Neural cell (in vitro differentiated cells): ENCODE data around the gene UTRN. TPM values are rescaled to one million over a fixed set of nuclear protein-coding genes. Genes with fewer than 3 reads are reported as not detected.

Experiments used
- H2AFZ ChIP-seq: fragments of 200-600, 300-800 bp; sonication (generic), shearing (Covaris generic); 2 replicates; pipeline ENCODE4 v1.6.0; 2014; ENCODE audit warnings: low read depth, mild to moderate bottlenecking, antibody characterized with exemption, low read length, moderate library complexity
- H3F3A ChIP-seq: fragments of 200-600 bp; shearing (Covaris generic); 2 replicates; pipeline ENCODE4 v1.6.1; 2016; ENCODE audit warnings: mild to moderate bottlenecking, moderate library complexity, mixed read lengths, antibody characterized with exemption, low read length; ENCODE audit not compliant: insufficient read depth, poor library complexity, severe bottlenecking
- H3K27ac ChIP-seq: fragments of 200-600, 300-800 bp; sonication (generic), shearing (Covaris generic); 2 replicates; pipeline ENCODE4 v1.5.1; 2014; ENCODE audit warnings: mild to moderate bottlenecking, low read length, moderate library complexity
- H3K27me3 ChIP-seq: fragments of 300-800, 200-600 bp; sonication (generic), shearing (Covaris generic); 2 replicates; pipeline ENCODE4 v1.6.0; 2014; ENCODE audit warnings: mild to moderate bottlenecking, low read depth, low read length, moderate library complexity; ENCODE audit not compliant: insufficient read depth
- H3K36me3 ChIP-seq: fragments of 300-800, 200-600 bp; sonication (generic), shearing (Covaris generic); 2 replicates; pipeline ENCODE4 v1.5.1; 2014; ENCODE audit warnings: mild to moderate bottlenecking, antibody characterized with exemption, low read length, moderate library complexity; ENCODE audit not compliant: insufficient read depth
- H3K4me2 ChIP-seq: fragments of 300-800, 200-600 bp; sonication (generic), shearing (Covaris generic); 2 replicates; pipeline ENCODE4 v1.6.0; 2014; ENCODE audit warnings: mild to moderate bottlenecking, low read length
- H3K4me3 ChIP-seq: fragments of 300-800, 200-600 bp; sonication (generic), shearing (Covaris generic); 2 replicates; pipeline ENCODE4 v1.5.1; 2014; ENCODE audit warnings: mild to moderate bottlenecking, low read length, moderate library complexity
- H3K79me2 ChIP-seq: fragments of 200-600 bp; shearing (Covaris generic); replicated peaks from 2 replicates; pipeline ENCODE4 v1.6.0; 2014; ENCODE audit warnings: mild to moderate bottlenecking, low read length, moderate library complexity; ENCODE audit not compliant: insufficient read depth
- H3K9ac ChIP-seq: fragments of 300-800, 200-600 bp; sonication (generic), shearing (Covaris generic); 2 replicates; pipeline ENCODE4 v1.6.1; 2016; ENCODE audit warnings: mild to moderate bottlenecking, low read length, mixed read lengths
- H3K9me2 ChIP-seq: fragments of 200-600 bp; shearing (Covaris generic); 2 replicates; pipeline ENCODE4 v1.6.1; 2016; ENCODE audit warnings: mild to moderate bottlenecking, low read length, mixed read lengths; ENCODE audit not compliant: insufficient read depth
- H3K9me3 ChIP-seq: fragments of 200-600, 300-800 bp; sonication (generic), shearing (Covaris generic); 2 replicates; pipeline ENCODE4 v1.6.1; 2016; ENCODE audit warnings: mild to moderate bottlenecking, mixed run types, low read length, moderate library complexity, mixed read lengths
- H4K20me1 ChIP-seq: fragments of 200-600 bp; shearing (Covaris generic); 2 replicates; pipeline ENCODE4 v1.6.1; 2016; ENCODE audit warnings: mild to moderate bottlenecking, mixed run types; ENCODE audit not compliant: insufficient read depth
- CTCF ChIP-seq: fragments of 450-650 bp; IDR thresholded peaks from 2 replicates; pipeline ENCODE4 v1.5.1; 2014; ENCODE audit warnings: antibody characterized with exemption, mild to moderate bottlenecking, moderate library complexity; ENCODE audit not compliant: poor library complexity, severe bottlenecking
- EP300 ChIP-seq: fragments of 450-650 bp; conservative IDR thresholded peaks from 2 replicates; pipeline ENCODE4 v1.6.1; 2014; ENCODE audit warnings: antibody characterized with exemption, mild to moderate bottlenecking, moderate library complexity; ENCODE audit not compliant: poor library complexity, severe bottlenecking
- EZH2 ChIP-seq: fragments of 200-600, 300-800 bp; shearing (Covaris generic), sonication (generic); IDR thresholded peaks from 2 replicates; pipeline ENCODE4 v1.6.1; 2014; ENCODE audit warnings: antibody characterized with exemption, low read length, borderline replicate concordance, mild to moderate bottlenecking; ENCODE audit not compliant: insufficient read depth, poor library complexity, severe bottlenecking
- MXI1 ChIP-seq: fragments of 450-650 bp; conservative IDR thresholded peaks from 2 replicates; pipeline ENCODE4 v1.6.1; 2014; ENCODE audit warnings: antibody characterized with exemption, mild to moderate bottlenecking; ENCODE audit not compliant: poor library complexity, severe bottlenecking
- POLR2AphosphoS5 ChIP-seq: IDR thresholded peaks from 2 replicates; pipeline ENCODE4 v1.6.1; 2012
- RAD21 ChIP-seq: fragments of 450-650 bp; conservative IDR thresholded peaks from 2 replicates; pipeline ENCODE4 v1.6.1; 2014; ENCODE audit warnings: antibody characterized with exemption, mild to moderate bottlenecking, moderate library complexity
- REST ChIP-seq: IDR thresholded peaks from 2 replicates; pipeline ENCODE4 v1.6.1; 2012; ENCODE audit warnings: borderline replicate concordance
- SMC3 ChIP-seq: fragments of 450-650 bp; conservative IDR thresholded peaks from 2 replicates; pipeline ENCODE4 v1.6.1; 2014; ENCODE audit warnings: antibody characterized with exemption, mild to moderate bottlenecking, moderate library complexity; ENCODE audit not compliant: poor library complexity
- TAF1 ChIP-seq: IDR thresholded peaks from 2 replicates; pipeline ENCODE4 v1.6.1; 2012; ENCODE audit warnings: low read depth
- polyA plus RNA-seq: library from polyadenylated mRNA; depleted of rRNA; stranded (reverse); fragments of >200 nt; gene quantifications from 2 replicates; pipeline ENCODE4 v1.2.3, GENCODE V29; 2014

Gene UTRN
- polyA plus RNA-seq, 1 donor from 2014 or later: 5.2 TPM

DNA sequence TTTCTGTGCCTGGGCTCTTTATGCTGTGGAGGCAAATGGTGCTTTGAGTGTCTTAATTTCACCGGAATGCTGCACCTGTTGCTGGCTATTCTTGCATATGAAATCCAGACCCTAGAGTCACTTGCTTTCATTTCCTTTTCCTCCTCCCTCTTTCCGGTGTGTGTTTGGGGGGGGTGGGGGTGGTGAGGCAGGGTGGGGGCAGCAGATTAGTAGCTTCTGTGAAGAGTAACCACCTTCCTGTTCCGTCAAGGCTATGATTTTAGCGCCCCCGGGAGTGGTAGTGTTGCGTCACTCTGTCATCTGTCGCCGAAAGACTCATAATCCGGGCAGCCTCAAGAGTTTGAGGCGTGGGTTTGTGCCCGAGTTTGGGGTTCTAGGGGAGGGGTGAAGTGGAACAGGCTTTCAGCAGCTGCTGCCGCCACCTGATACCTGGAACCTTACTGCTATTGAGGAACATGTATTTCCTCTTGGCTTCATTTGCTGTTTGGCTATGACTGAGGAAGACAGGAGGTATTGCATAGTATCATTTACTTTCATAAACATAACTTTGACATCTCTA is 49.1 kb downstream of the UTRN start:
- no peak overlapping the region for H3K27ac ChIP-seq
- H3K9me2 ChIP-seq: no peaks in the 10 kb centered on the region
- no peaks in the 10 kb centered on the region for H3F3A ChIP-seq
- H3K9ac ChIP-seq: no peak overlapping the region
- no peaks in the 10 kb centered on the region for H3K27me3 ChIP-seq
- no peaks in the 10 kb centered on the region for H3K9me3 ChIP-seq
- no peaks in the 10 kb centered on the region for H3K79me2 ChIP-seq
- H3K4me2 ChIP-seq: no peak overlapping the region
- no peak overlapping the region for H3K4me3 ChIP-seq
- no peak overlapping the region for H2AFZ ChIP-seq
- H4K20me1 ChIP-seq: no peaks in the 10 kb centered on the region
- H3K36me3 ChIP-seq: no peaks in the 10 kb centered on the region
- TF ChIP-seq RAD21 (no peak), SMC3 (no peak), REST (no peak), EP300 (no peak), TAF1 (no peak), EZH2 (no peak), POLR2AphosphoS5 (no peak), MXI1 (no peak), CTCF (no peak)

Other genes with a start within 250 kb of the UTRN start
- 246 and 257 TPM in 2 replicates for gene SF3B5, start 189.8 kb upstream of the UTRN start, polyA plus RNA-seq
- gene STX11, start 134.8 kb upstream of the UTRN start, polyA plus RNA-seq: not detected in 2 replicates